Measurements from ENCODE around the gene ASF1B.
"Not testable (repeated sequence)": the region's sequence is repeated elsewhere in the genome, so short reads cannot be mapped to it uniquely, and the experiment has no call there.

ASF1B gene

GRCh38 chr19:14136509-14137281, at the start of gene ASF1B:
TSS of gene ASF1B (minus strand) at chr19:14136589. CDS start at chr19:14136456, 133 bp downstream.
- DNase-seq, result peak; percentile 98

- not testable (repeated sequence) for DNase-seq
Observed at GRCh38 chr19:14185691-14186090, 49.3 kb upstream of the ASF1B start.

- DNase-seq, result no peak
Observed at GRCh38 chr19:14185158-14185557, 48.8 kb upstream of the ASF1B start.

- DNase-seq, result no peak
Observed at GRCh38 chr19:14183741-14184350, 47.5 kb upstream of the ASF1B start.

- DNase-seq, result no peak
Observed at GRCh38 chr19:14182476-14182875, 46.1 kb upstream of the ASF1B start.

- no peak for DNase-seq
Observed at GRCh38 chr19:14181906-14182305, 45.5 kb upstream of the ASF1B start.

- DNase-seq, result not testable (repeated sequence)
Observed at GRCh38 chr19:14181199-14181598, 44.8 kb upstream of the ASF1B start.

GRCh38 chr19:14177496-14178074, 41.2 kb upstream of the ASF1B start:
- no peak for DNase-seq

- DNase-seq, result no peak
Observed at GRCh38 chr19:14175351-14175792, 39.0 kb upstream of the ASF1B start.

GRCh38 chr19:14174883-14175282, 38.5 kb upstream of the ASF1B start:
- no peak for DNase-seq

- no peak for DNase-seq
Observed at GRCh38 chr19:14168993-14169392, 32.6 kb upstream of the ASF1B start.

- no peak for DNase-seq
Observed at GRCh38 chr19:14168259-14168972, 32.0 kb upstream of the ASF1B start.

- peak; percentile 64 for DNase-seq
Observed at GRCh38 chr19:14167576-14168138, 31.3 kb upstream of the ASF1B start.

GRCh38 chr19:14166999-14167575, 30.7 kb upstream of the ASF1B start:
- DNase-seq, result peak; percentile 30

- DNase-seq, result peak; percentile 36
Observed at GRCh38 chr19:14165990-14166830, 29.8 kb upstream of the ASF1B start.

- no peak for DNase-seq
Observed at GRCh38 chr19:14164724-14165493, 28.5 kb upstream of the ASF1B start.

- DNase-seq, result no peak
Observed at GRCh38 chr19:14164082-14164481, 27.7 kb upstream of the ASF1B start.

- DNase-seq, result no peak
Observed at GRCh38 chr19:14162871-14163297, 26.5 kb upstream of the ASF1B start.

- no peak for DNase-seq
Observed at GRCh38 chr19:14161305-14161704, 24.9 kb upstream of the ASF1B start.

- no peak for DNase-seq
Observed at GRCh38 chr19:14160017-14160703, 23.8 kb upstream of the ASF1B start.
